H1 (cell line): ENCODE measurements around the gene AURKAIP1. TPM values are rescaled to one million over a fixed set of nuclear protein-coding genes. Genes with fewer than 3 reads are reported as not detected.

Source experiments
- CTCF ChIA-PET: fragments of 300-600 bp; sonication (Branson Sonifier 250); formaldehyde crosslinking; loops from one replicate; lab custom pipeline; 2021; ENCODE audit not compliant: partially characterized antibody; lab: Charles Lee
- POLR2A ChIA-PET: fragments of 300-600 bp; sonication (Branson Sonifier 250); formaldehyde crosslinking; loops from one replicate; lab custom pipeline; 2021; ENCODE audit warnings: inconsistent platforms; ENCODE audit not compliant: partially characterized antibody; lab: Charles Lee
- DNase-seq, 2 experiments: peaks; one replicate each; pipeline versions ENCODE4 v3.0.0 to v3.0.0-alpha.2; 2010 to 2022; ENCODE audit warnings: low spot score in 2 of 2, low read depth in 1 of 2, mixed read lengths in 1 of 2
- FAIRE-seq: peaks from 2 replicates; lab custom pipeline; 2011; peaks lifted over from hg19 to GRCh38; lab: Jason Lieb, UNC
- H2AFZ ChIP-seq: 2 replicates; pipeline ENCODE4 v1.8.1; 2012; ENCODE audit warnings: low read length, inconsistent platforms
- H2AK5ac ChIP-seq: 2 replicates; pipeline ENCODE4 v1.6.1; 2013; ENCODE audit warnings: low read depth, low read length
- H2BK120ac ChIP-seq: replicated peaks from 2 replicates; pipeline ENCODE3; 2013; ENCODE audit warnings: low read depth, low read length, inconsistent platforms
- H2BK12ac ChIP-seq: 2 replicates; pipeline ENCODE4 v1.6.1; 2013; ENCODE audit warnings: low read depth, low read length
- H2BK15ac ChIP-seq: 2 replicates; pipeline ENCODE4 v1.6.1; 2013; ENCODE audit warnings: low read length
- H2BK20ac ChIP-seq: 2 replicates; pipeline ENCODE4 v1.6.1; 2013; ENCODE audit warnings: low read length
- H2BK5ac ChIP-seq: 2 replicates; pipeline ENCODE4 v1.6.1; 2013; ENCODE audit warnings: low read depth, low read length
- H3K14ac ChIP-seq: 2 replicates; pipeline ENCODE4 v1.6.1; 2013; ENCODE audit warnings: inconsistent platforms; ENCODE audit not compliant: insufficient read length
- H3K18ac ChIP-seq: 2 replicates; pipeline ENCODE4 v1.6.1; 2013; ENCODE audit warnings: low read length; ENCODE audit errors: extremely low read depth
- H3K23ac ChIP-seq: 2 replicates; pipeline ENCODE4 v1.6.1; 2013; ENCODE audit warnings: inconsistent platforms; ENCODE audit not compliant: insufficient read length
- H3K23me2 ChIP-seq: 2 replicates; pipeline ENCODE4 v1.6.1; 2013; ENCODE audit warnings: low read depth, low read length
- H3K27ac ChIP-seq: 2 replicates; pipeline ENCODE4 v1.6.1; 2011; ENCODE audit warnings: low read depth, low read length, inconsistent platforms
- H3K27me3 ChIP-seq, 4 experiments: replicated peaks in 1 of 4; 1 replicate in 1 of 4; 2 replicates in 3 of 4; pipeline versions ENCODE4 v1.6.1 to v1.8.1; 2011 to 2013; ENCODE audit warnings: low read length in 3 of 4, mild to moderate bottlenecking in 3 of 4, inconsistent platforms in 2 of 4, mixed read lengths in 2 of 4, moderate library complexity in 1 of 4; ENCODE audit not compliant: control insufficient read depth in 3 of 4, insufficient read depth in 3 of 4; ENCODE audit errors: extremely low read depth in 1 of 4
- H3K36me3 ChIP-seq, 4 experiments: 2 replicates each; pipeline versions ENCODE4 v1.6.1 to v1.8.1; 2011 to 2013; ENCODE audit warnings: mild to moderate bottlenecking in 4 of 4, low read length in 3 of 4, moderate library complexity in 2 of 4, control low read depth in 1 of 4, inconsistent platforms in 1 of 4; ENCODE audit not compliant: insufficient read depth in 4 of 4, control insufficient read depth in 2 of 4
- H3K4ac ChIP-seq: replicated peaks from 2 replicates; pipeline ENCODE3; 2013; ENCODE audit warnings: low read length, low read depth, mixed read lengths, inconsistent platforms; ENCODE audit not compliant: insufficient read length
- H3K4me1 ChIP-seq, 4 experiments: replicated peaks in 1 of 4; 1 replicate in 1 of 4; 2 replicates in 3 of 4; pipeline versions ENCODE4 v1.6.1 to v1.8.1; 2011 to 2013; ENCODE audit warnings: low read length in 3 of 4, inconsistent platforms in 2 of 4, mixed read lengths in 1 of 4; ENCODE audit not compliant: insufficient read depth in 4 of 4, control insufficient read depth in 3 of 4
- H3K4me2 ChIP-seq, 2 experiments: 2 replicates each; pipeline versions ENCODE4 v1.6.1 to v1.8.1; 2011 to 2013; ENCODE audit warnings: low read depth in 2 of 2, low read length in 2 of 2, control low read depth in 1 of 2, inconsistent platforms in 1 of 2, mild to moderate bottlenecking in 1 of 2; ENCODE audit not compliant: insufficient read depth in 1 of 2
- H3K4me3 ChIP-seq, 4 experiments: fragments of 200-600, 300-600 bp in 1 of 4; sonication (generic), shearing (Covaris generic), sonication (Bioruptor Twin) in 1 of 4; 2 replicates each; pipeline versions ENCODE4 v1.5.1 to v1.8.1; 2011 to 2016; ENCODE audit warnings: low read length in 4 of 4, low read depth in 3 of 4, control low read depth in 2 of 4, inconsistent platforms in 2 of 4, mild to moderate bottlenecking in 2 of 4, mixed read lengths in 1 of 4, moderate library complexity in 1 of 4; ENCODE audit not compliant: insufficient read depth in 2 of 4; ENCODE audit errors: extremely low read depth in 1 of 4
- H3K56ac ChIP-seq: replicated peaks from 2 replicates; pipeline ENCODE3; 2013; ENCODE audit warnings: low read depth, mild to moderate bottlenecking, mixed read lengths, low read length, inconsistent platforms; ENCODE audit not compliant: insufficient read length
- H3K79me1 ChIP-seq: 2 replicates; pipeline ENCODE4 v1.6.1; 2013; ENCODE audit warnings: low read depth, low read length, control low read depth
- H3K79me2 ChIP-seq, 2 experiments: 2 replicates each; pipeline versions ENCODE4 v1.6.1 to v1.8.1; 2012 to 2013; ENCODE audit warnings: low read length in 2 of 2, mild to moderate bottlenecking in 2 of 2, inconsistent platforms in 1 of 2; ENCODE audit not compliant: insufficient read depth in 2 of 2, control insufficient read depth in 1 of 2
- H3K9ac ChIP-seq, 4 experiments: replicated peaks in 1 of 4; 1 replicate in 1 of 4; 2 replicates in 3 of 4; pipeline versions ENCODE4 v1.6.1 to v1.8.1; 2011 to 2013; ENCODE audit warnings: low read depth in 3 of 4, low read length in 3 of 4, control low read depth in 2 of 4, mild to moderate bottlenecking in 2 of 4, moderate library complexity in 2 of 4, inconsistent platforms in 1 of 4; ENCODE audit errors: extremely low read depth in 1 of 4
- H3K9me3 ChIP-seq, 2 experiments: 2 replicates each; pipeline versions ENCODE4 v1.6.1 to v1.8.1; 2012 to 2013; ENCODE audit warnings: mild to moderate bottlenecking in 2 of 2, moderate library complexity in 2 of 2, control low read depth in 1 of 2, inconsistent platforms in 1 of 2, low read depth in 1 of 2, low read length in 1 of 2, mixed read lengths in 1 of 2; ENCODE audit not compliant: insufficient read depth in 2 of 2
- H4K20me1 ChIP-seq, 2 experiments: replicated peaks in 1 of 2; 2 replicates each; pipeline versions ENCODE3 to v1.8.1; 2011 to 2013; ENCODE audit warnings: inconsistent platforms in 2 of 2, low read length in 2 of 2, mild to moderate bottlenecking in 1 of 2; ENCODE audit not compliant: insufficient read depth in 2 of 2, control insufficient read depth in 1 of 2
- H4K5ac ChIP-seq: 2 replicates; pipeline ENCODE4 v1.6.1; 2013; ENCODE audit warnings: low read length, low read depth, mixed read lengths, inconsistent platforms; ENCODE audit not compliant: insufficient read length
- H4K8ac ChIP-seq: 2 replicates; pipeline ENCODE4 v1.8.0; 2013; ENCODE audit warnings: mild to moderate bottlenecking, moderate library complexity, low read length, inconsistent platforms; ENCODE audit not compliant: insufficient read depth; ENCODE audit errors: extremely low read depth
- H4K91ac ChIP-seq: replicated peaks from 2 replicates; pipeline ENCODE3; 2013; ENCODE audit warnings: low read length, mixed read lengths, inconsistent platforms; ENCODE audit not compliant: insufficient read length
- NRF1 ChIP-seq: IDR thresholded peaks from 2 replicates; pipeline ENCODE4 v1.6.1; 2011; ENCODE audit warnings: mild to moderate bottlenecking, low read depth, low read length, improper control_type of control experiment
- TAF1 ChIP-seq: IDR thresholded peaks from 2 replicates; pipeline ENCODE4 v1.6.1; 2011; ENCODE audit warnings: mild to moderate bottlenecking, low read depth, low read length
- whole genome bisulfite sequencing, 2 experiments: shearing (Covaris generic) in 1 of 2; methylation state at CpG; one replicate each; pipeline versions ENCODE4 v1.1.6 to v1.1.7; 2013 to 2015; ENCODE audit warnings: low lambda C conversion rate in 2 of 2, mixed read lengths in 2 of 2, inconsistent platforms in 1 of 2, low coverage in 1 of 2, missing lambda C conversion rate in 1 of 2; ENCODE audit not compliant: insufficient replicate concordance in 2 of 2, insufficient coverage in 1 of 2, insufficient read length in 1 of 2; ENCODE audit errors: extremely low coverage in 1 of 2, missing lambda C conversion rate in 1 of 2; 5-methylcytosine and 5-hydroxymethylcytosine counted together
- polyA plus RNA-seq, 7 experiments: library from polyadenylated mRNA; depleted of rRNA in 3 of 7; stranded (reverse) in 5 of 7; unstranded in 2 of 7; fragments of >200 nt in 5 of 7; fragments of 200-250 nt in 2 of 7; gene quantifications; 1 replicate in 5 of 7; 2 replicates in 1 of 7; 4 replicates in 1 of 7; pipeline versions ENCODE4 v1.2.1 to v1.2.3, GENCODE V29; 2011 to 2013; ENCODE audit warnings: missing spikeins in 2 of 7, mixed read lengths in 2 of 7
- total RNA-seq: library from RNA; stranded (reverse); fragmentation: NEBNext Ultra II Directional; extraction: Animal tissue kit (Norgen Biotek cat#: 25700); gene quantifications from 2 replicates; pipeline ENCODE4 v1.2.1, GENCODE V29; 2021

Gene AURKAIP1
- total and polyA plus RNA-seq, 2 of the 8 experiments (the other 6 are each of a cell fraction or from before 2014, with no cell fraction given): 87.8 to 194 TPM

DNA sequence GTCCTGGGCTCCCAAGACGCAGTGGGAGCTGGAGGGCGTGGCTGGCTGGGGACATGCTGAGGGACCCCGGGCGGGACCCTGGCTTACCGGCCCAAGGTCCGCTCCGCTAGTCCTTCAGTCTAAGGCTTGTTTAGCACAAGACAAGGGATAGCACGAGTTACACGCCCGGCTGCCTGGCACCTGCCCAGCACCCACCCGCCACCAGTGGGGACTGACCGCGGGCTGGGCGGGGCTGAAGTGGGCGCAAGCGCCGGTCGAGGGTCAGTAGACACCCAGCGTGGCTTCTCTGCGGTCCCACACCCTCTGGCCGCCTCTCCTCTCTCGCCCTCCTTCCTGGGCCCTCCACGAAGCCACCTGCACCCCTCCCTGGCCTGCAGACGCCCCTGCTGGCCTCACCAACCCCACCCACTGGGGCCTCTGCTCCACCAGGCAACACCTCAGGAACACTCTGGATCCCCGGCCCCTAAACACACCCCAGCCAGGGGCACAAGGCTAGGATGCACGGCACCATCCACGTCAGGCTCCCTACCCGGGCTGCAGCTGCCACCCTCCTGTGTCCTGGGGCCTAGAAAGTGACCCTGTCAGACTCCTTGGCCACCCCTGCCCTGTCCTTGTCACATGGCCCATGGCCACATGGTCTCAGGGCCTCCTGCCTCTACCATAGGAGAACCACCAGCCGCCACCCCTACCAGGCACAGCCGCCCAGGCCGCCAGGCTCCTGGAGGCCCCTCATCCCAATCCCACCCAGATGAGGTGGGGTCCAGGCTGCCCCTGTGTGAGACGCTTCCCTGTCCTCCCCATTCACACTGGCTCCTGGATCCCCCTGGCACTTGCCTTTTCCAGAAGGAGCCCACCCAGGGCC lies 37.8 kb downstream of the AURKAIP1 start:
- H3K4me3 ChIP-seq: no peak overlapping the region
- WGBS, 2 experiments: 96% methylated on average over 22 of the region's 32 CpGs; no CpG with 5 or more reads in 1 of the 2 experiments

More for the DNA sequence above, 37.8 kb downstream of the AURKAIP1 start:
- no peak overlapping the region for H2BK5ac ChIP-seq
- no peak overlapping the region for H2BK20ac ChIP-seq
- POLR2A ChIA-PET: interaction anchor here (0.6 to 9.0 kb wide), 6 partner anchors 11 to 73 kb away, joined by 3 to 134 read pairs (median 4); no protein-coding TSS in a partner anchor
- no peak overlapping the region for H3K27ac ChIP-seq
- CTCF ChIA-PET: interaction anchor here (0.6 to 3.2 kb wide), 8 partner anchors 9 to 65 kb away, joined by 3 to 13 read pairs (median 3); partner anchors contain the start of gene DVL1
- no peak overlapping the region for H2BK12ac ChIP-seq
- H2AK5ac ChIP-seq: no peak overlapping the region
- H3K4ac ChIP-seq: no peak overlapping the region
- no peak overlapping the region for H4K91ac ChIP-seq
- H3K56ac ChIP-seq: no peak overlapping the region
- H3K23ac ChIP-seq: no peak overlapping the region
- no peaks in the 10 kb centered on the region; a peak in 1 of 7 replicates for H3K27me3 ChIP-seq
- peaks cover 0 to 5% of the 10 kb centered on the region in 2 experiments; a peak in 1 of 4 replicates for H3K9me3 ChIP-seq
- no peak overlapping the region for H4K5ac ChIP-seq
- TF ChIP-seq NRF1: no peak
- 0 out of 2 replicates have a peak, but pooled peaks have one; percentile 10 for TF ChIP-seq TAF1
- H2BK120ac ChIP-seq: no peak overlapping the region
- no peak overlapping the region for H3K18ac ChIP-seq
- FAIRE-seq (no peak), DNase-seq (no peak)
- H3K79me1 ChIP-seq: peaks cover 12% of the 10 kb centered on the region
- no peaks in the 10 kb centered on the region for H3K79me2 ChIP-seq
- H3K36me3 ChIP-seq: peaks cover 2 to 44% (median 15%) of the 10 kb centered on the region in 4 experiments; a peak in 7 of 8 replicates
- H3K4me1 ChIP-seq: no peaks in the 10 kb centered on the region; a peak in 1 of 7 replicates
- peak overlapping the region; percentile 25; the same call in 1 of the 2 replicates for H4K8ac ChIP-seq
- no peaks in the 10 kb centered on the region; the same call in 1 of the 2 replicates for H3K23me2 ChIP-seq
- H2BK15ac ChIP-seq: no peak overlapping the region
- H2AFZ ChIP-seq: no peak overlapping the region
- H4K20me1 ChIP-seq: peaks cover 14 to 35% of the 10 kb centered on the region in 2 experiments
- no peak overlapping the region for H3K9ac ChIP-seq
- H3K14ac ChIP-seq: no peak overlapping the region
- no peak overlapping the region for H3K4me2 ChIP-seq
